GM12865 (cell line): Measurements from ENCODE around the gene AP5M1.

ENCODE experiments used
- DNase-seq: peaks from one replicate; pipeline ENCODE4 v3.0.0; 2010; ENCODE audit warnings: low read depth
- H3K4me3 ChIP-seq: 2 replicates; pipeline ENCODE4 v1.5.1; 2011; ENCODE audit warnings: mild to moderate bottlenecking, low read depth, low read length, control low read depth
- CTCF ChIP-seq: IDR thresholded peaks from 2 replicates; pipeline ENCODE4 v1.5.1; 2011; ENCODE audit warnings: low read length, control low read depth, low read depth, inconsistent platforms; ENCODE audit not compliant: insufficient read depth; ENCODE audit errors: missing control alignments

AP5M1 gene

GRCh38 chr14:57266065-57266464, 2.7 kb upstream of the AP5M1 start:
- TF ChIP-seq CTCF: no peak
- no peak overlapping the region for H3K4me3 ChIP-seq
- no peak for DNase-seq

- DNase-seq: no peak
- no peak overlapping the region for H3K4me3 ChIP-seq
- TF ChIP-seq CTCF: no peak
Observed at GRCh38 chr14:57273236-57273635, 4.5 kb downstream of the AP5M1 start.

- DNase-seq: no peak
- no peak for TF ChIP-seq CTCF
- H3K4me3 ChIP-seq: no peak overlapping the region
Observed at GRCh38 chr14:57274551-57274950, 5.8 kb downstream of the AP5M1 start.

- DNase-seq: no peak
- H3K4me3 ChIP-seq: no peak overlapping the region
- TF ChIP-seq CTCF: no peak
Observed at GRCh38 chr14:57275023-57275664, 6.4 kb downstream of the AP5M1 start.

GRCh38 chr14:57277062-57277461, 8.3 kb downstream of the AP5M1 start:
- H3K4me3 ChIP-seq: no peak overlapping the region
- TF ChIP-seq CTCF: no peak
- DNase-seq: no peak

GRCh38 chr14:57287745-57288144, 19.0 kb downstream of the AP5M1 start:
- TF ChIP-seq CTCF: no peak
- H3K4me3 ChIP-seq: no peak overlapping the region
- DNase-seq: no peak

- DNase-seq: no peak
- no peak for TF ChIP-seq CTCF
Observed at GRCh38 chr14:57290751-57291150, 22.0 kb downstream of the AP5M1 start.

More at GRCh38 chr14:57290751-57291150, 22.0 kb downstream of the AP5M1 start:
- no peak overlapping the region for H3K4me3 ChIP-seq
